AG08396 (cell line): ENCODE data around the gene NR4A3.
A peak's percentile ranks its signal among the peaks of the same experiment; 100 is the strongest.

Experiments
- DNase-seq: peaks from one replicate; pipeline ENCODE4 v3.0.0; 2012; ENCODE audit warnings: low spot score, mixed read lengths

NR4A3 gene

DNA sequence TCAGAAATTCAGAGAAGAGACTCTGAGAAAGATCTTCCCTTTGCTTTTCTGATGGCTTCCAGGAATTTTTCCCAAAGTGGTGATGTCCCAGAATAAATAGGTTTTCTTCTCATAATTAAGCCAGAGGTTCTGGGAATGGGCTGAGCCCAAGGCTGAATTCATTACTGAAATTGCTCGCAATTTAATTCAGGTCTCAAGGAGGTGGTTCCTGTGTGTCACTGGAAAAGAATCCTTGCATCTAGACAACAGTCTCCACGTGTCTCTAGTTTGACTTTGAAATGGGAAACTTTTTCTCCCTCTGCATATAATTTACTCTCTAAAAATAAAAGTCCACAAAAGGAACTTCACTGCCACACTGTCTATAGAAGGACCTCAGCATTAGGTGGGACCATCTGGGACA is 57.0 kb downstream of the NR4A3 start:
- DNase-seq = no peak

DNA sequence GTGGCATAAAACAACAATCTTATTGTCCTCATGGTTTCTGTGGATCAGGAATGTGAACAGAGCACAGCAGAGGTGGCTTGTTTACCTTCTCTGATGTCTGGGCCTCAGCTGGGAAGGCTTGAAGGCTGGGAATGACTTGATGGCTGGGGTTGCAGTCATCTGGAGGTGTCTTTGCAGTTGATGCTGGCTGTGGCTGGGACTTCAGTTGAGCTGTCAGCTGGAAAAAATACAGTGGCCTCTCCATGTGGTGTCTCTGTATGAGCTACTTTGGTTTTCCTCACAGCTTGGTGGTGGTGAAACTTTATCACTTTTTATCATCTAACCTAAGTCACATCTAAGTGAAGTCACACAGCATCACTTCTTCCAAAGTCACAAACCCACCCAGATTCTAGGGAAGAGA is 60.1 kb downstream of the NR4A3 start:
- DNase-seq = no peak

DNA sequence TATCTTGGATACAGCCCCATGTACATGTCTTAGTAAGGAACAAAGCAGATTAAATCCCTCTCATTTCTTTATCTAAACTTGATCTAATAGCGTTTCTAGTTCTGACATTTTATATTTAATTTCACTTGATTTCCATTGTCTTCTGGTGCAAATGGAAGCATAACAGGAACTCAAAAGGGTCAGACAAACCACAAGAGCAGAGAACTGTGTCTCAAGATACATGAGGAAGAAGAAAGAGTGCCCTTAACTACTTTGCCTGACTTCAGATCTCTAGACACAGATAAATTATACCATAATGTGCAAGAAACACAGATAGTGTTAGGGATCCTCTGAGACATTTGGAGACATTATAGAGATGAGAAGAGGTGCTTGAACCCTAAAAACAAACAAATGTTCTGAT is 64.1 kb downstream of the NR4A3 start:
- DNase-seq = no peak

DNA sequence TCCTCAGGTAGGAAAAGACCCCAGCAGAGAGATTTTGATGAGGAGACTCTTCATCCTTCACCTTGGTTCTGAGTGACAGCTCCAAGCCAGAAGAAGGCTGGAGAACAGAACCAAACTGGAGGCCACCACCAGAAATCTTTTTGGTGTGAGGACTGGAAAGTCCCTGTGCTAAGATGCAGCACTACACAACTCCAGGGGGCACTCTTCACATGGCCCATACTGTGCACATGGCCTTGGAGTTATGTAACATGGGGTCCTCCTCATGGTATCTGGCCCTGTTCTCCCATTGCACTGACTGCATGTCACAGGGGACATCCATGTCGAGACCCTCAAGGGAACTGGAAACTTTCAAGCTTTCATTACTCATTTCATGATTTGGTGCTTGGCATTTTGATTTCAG is 67.4 kb downstream of the NR4A3 start:
- DNase-seq = no peak

DNA sequence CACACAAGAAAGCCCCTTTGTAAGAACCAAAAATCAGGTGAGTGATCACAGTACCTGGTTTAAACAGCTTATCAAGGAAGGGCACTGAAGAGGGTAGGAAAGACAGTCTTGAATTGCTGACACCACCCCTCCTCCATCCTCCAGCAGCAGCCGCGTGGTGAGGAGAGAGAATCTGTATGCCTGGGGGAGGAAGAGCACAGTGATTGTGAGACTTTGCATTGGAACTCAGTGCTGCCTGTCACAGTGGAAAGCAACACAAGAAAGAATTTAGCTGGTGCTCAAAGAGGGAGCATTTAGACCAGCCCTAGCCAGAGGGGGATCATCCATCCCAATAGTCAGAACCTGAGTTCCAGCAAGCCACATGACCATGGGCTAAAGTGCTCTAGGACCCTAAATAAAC is 73.1 kb downstream of the NR4A3 start:
- DNase-seq = no peak

- no peak for DNase-seq
Measured at GRCh38 chr9:99895510-99895909, 73.8 kb downstream of the NR4A3 start.

DNA sequence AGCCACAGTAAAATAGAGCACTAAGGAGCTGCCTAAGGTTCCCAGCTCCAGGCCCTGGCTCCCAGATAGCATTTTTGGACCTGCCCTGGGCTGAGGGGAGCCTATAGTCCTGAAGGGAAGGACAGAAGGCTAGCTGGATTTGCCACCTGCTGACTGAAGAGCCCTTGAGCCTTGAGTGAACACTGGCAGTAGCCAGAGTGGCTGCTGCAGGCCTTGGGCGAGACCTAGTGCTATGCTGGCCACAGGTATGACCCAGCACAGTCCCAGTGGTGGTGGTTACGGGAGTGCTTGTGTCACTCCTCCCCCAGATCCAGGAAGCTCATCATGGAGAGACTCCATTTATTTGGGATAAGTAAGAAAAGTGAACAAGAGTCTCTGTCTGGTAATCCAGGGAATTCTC is 74.4 kb downstream of the NR4A3 start:
- no peak for DNase-seq

GRCh38 chr9:99903393-99903792 is 81.7 kb downstream of the NR4A3 start:
- DNase-seq = no peak

DNA sequence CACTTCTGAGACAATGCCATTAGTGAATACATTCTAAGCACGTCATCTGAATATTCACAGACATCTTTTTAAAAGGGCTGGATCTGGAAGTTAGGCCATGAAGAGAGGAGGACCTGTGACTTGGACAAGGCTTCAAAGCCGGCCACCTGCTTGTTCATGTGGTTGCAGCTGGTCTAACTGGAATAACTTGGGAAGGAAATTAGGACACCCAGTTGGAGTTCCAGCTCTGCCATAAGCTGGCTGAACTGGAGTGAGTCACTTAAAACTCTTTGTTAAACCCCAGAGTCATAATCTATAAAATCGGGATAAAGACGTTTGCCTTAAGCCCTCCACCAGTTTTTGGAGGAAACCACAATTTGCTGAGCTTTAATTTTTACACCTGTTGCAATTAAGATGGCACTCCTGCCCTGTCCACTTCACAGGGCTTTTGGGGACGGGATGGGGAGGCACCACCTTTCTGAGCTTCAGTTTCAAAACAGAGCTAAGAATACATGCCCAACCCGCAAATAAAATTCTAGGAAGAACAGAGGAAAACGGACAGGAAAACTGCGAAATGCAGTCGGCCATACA is 84.2 kb downstream of the NR4A3 start:
- no peak for DNase-seq

DNA sequence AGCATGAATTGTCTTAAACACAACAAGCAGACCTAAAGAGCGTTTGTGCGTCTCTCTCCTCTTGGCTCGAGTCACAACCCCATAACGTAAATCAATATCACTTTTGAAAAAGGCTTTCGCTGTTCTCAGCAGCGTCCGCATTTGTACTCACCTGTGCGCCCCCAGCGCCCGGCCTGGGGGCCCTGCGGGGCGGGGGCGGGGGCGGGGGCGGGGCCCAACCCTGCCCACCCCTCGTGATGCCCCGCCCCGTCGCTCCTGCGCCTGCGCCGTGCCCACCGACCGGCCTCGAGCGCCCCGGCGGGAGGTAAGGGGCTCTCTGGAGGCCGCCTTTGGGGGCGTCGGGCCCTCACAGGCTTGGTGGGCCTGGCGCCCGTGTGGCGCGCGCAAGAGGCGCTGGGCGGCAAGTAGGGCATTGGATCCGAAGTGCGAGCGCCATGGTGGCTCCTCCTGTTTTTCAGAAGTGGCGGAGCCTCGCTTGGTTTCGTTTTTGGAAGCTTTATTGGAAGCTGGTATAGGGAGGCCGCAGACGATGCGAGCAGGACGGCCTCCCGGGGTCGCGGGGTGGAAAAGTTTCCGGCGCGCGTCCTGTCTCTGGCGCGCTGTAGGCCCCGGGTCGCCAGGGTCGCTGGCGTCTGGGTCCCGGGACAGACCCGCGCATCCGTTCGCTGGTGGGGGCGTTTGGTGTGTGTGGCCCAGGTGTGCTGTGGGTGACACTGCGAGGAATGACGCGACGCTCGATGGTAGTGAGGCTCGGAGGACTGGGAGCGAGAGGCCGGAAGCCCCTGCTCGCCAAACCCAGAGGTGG is 84.9 kb downstream of the NR4A3 start, which contains the start of gene STX17:
TSS of gene STX17 (plus strand) at position 252 of the 805 bp plus-strand sequence. CDS start 8,586 bp downstream, outside the sequence.
- peak; percentile 95 for DNase-seq

GRCh38 chr9:99907208-99907532 is 85.5 kb downstream of the NR4A3 start:
- DNase-seq = no peak

DNA sequence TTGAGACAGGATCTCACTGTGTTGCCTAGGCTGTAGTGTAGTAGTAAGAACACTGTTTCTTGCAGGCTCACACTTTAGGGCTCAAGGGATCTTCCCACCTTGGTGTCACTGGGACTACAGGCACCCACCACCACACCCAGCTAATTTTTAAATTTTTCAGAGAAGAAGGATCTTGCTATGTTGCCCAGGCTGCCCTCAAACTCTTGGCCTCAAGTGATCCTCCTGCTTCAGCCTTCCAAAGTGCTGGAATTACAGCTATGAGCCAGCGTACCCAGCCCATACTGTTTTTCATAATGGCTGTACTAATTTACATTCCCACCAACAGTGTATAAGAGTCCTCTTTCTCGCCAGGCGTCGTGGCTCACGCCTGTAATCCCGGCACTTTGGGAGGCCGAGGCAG is 89.9 kb downstream of the NR4A3 start:
- DNase-seq = no peak
